Activated gamma-delta T cell treated with Interleukin-2 at 50 U/mL for 16 hours (primary cell): ENCODE results near the gene NNAT.
A peak's percentile ranks its signal among the peaks of the same experiment; 100 is the strongest.
"Not testable (repeated sequence)": the region's sequence is repeated elsewhere in the genome, so short reads cannot be mapped to it uniquely, and the experiment has no call there.

Source experiments
- DNase-seq: peaks from one replicate; pipeline ENCODE4 v3.0.0-alpha.2; 2020

Gene NNAT

DNA sequence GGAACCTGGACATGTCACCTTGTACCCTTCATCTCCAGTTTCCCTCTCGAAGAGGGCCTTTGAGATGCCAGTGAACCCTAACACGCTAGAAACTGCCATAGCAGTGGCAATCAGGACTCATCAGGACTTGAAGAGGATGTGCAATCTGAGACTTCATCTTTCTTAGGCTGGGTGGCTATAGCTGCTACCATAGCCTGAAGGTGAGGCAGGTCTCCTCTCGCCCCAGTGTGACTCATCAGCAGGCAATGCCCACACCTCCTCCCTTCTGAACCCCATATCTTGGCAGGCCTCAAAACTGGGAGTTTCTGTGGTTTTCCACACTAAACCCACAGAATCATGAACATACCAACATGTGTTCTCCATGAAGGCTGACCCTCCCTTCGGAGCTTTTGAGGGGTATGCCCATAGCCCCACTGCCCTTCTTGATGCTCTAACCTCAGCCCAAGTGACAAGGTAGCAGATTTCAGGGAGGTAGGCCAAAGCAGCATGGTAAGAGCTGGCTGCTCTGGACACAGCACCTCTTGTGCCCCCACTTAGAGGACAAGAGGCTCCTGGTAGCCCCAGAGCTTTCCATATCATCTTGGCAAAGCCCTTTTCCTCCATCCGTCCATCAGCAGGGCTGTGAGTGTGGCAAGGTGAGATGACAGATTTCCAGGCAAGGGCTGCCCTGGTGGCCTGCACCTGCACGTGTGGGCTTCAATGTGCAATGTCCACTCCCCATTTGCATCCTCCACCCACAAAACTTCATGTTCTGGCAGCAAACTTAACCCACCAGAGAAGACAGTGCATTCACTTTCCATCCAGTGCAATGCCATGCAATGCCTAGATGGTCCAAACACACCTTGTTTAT is 4.0 kb downstream of the NNAT start:
- no peak for DNase-seq

DNA sequence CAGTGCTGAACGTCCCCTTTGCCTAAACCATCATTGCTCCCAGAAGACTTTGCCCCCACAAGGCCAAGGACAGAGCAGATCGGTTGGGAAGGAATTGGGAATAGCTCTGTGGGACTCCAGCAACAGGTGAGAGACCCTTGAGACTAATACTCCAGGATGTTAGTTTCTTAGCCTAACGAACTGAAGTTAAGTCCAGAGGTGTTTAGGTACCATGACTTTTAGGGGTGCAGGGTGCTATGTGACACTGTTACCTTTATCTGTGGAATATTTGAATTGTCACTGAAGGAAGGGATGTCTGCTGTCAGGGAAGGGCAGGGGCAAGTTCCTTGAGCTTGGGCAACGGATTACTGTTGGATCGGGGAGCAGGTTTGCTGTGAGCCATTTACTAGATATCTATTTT is 4.8 kb downstream of the NNAT start:
- DNase-seq = no peak

DNA sequence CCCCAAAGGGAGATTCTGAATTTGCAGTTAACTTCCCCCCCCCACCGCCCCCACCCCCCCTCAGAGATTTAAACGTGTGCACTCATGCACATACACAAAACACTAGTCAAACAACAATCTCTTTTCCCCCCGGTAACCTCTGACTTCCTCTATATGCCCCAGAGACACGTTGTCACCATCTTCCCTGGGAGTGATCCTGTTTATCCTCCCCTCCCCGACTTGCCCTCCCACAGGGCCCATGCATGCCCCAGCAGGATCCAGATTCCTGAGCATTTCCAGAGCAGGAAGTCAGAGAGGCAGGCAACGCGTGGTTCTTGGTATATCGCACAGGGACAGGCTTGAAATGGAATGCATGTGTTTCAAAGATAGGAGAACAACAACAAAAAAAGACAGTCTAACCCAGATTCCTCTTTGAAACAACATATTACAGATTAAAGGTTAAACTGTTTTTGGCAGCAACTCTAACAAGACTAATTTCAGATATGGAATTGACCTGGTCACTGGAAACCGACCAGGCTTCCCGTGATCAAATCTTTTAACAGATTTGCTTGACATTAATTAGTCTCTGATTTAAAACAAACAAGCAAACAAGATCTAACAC is 5.3 kb downstream of the NNAT start:
- no peak for DNase-seq

DNA sequence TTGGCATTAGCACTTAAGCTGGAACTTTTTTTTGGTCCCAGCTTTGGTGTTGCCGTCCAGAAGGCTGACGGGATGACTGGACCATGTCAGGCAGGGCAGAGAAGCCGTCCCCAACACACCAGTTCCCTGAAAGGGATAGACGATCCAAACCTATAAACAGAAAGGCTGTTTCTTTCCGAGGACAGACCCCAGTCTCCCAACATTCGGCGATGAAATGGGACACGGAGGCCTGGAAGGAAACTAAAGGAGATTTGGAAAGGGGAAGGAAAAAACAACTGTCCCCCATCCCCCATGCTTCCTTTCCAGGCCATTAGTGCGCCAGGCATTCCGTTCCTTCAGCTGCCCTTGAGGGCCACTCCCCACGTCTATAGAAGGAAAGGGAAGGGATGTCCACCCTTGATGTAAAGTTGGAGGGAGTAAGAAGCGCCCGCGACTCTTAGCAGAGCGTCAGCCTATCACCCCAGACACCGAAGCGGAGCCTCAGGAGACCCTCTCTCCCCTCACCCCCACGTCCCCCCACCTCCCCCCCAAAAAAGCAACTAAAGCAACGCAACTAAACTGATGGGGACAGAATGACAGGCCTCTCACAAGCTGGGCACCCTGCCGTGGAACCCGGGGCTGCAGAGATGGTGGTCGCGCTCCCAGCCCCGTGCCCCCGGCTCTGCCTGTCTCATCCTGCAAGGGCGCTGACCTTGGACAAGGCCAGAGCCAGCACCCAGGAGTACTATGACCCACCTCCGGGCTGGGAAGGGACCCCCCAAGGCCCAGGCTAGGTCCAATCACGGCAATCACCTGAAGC is 6.0 kb downstream of the NNAT start:
- DNase-seq = no peak

DNA sequence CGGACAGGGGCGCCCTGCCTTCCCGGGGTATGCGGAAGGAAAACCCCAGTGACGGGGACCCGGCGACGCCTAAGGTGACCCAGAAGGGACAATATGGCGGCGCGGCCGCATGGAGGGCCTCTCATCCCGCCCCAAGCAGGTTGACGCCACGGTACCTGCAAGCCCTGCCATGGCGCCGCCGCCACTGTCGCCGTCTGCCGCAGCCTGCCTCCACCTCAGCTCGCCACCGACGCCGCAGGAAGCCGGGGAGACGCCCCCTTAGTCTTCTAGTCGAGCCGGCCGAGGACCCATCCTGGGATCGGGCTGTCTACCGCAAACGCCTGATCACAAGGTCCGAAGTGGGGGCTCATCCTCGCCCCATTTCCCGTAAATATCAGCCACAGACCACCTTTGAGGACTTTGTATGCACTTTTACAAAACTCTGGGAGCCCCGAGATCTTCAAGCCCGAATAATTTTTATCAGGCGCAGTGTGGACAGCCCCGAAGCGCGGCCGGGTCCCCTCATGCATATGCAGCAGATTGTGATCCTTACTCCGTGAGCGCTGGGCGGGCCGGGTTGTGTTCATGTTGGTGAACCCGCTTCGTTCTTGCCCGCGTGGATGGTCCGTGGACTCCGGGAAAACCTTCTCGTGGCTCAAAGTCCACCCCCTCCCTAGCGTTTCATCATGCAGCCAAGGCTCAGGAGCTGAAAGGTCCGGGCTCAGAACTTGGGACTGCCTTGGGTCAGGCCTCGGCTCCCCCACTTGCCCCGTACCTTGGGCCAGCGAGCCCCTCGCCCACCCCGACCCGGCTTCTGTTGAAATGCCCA is 6.8 kb downstream of the NNAT start, which contains the start of gene BLCAP:
BLCAP (minus strand) TSS at position 239 of the 808 bp plus-strand sequence. CDS start 8,702 bp downstream, outside the sequence.
- peak; percentile 92 for DNase-seq

DNA sequence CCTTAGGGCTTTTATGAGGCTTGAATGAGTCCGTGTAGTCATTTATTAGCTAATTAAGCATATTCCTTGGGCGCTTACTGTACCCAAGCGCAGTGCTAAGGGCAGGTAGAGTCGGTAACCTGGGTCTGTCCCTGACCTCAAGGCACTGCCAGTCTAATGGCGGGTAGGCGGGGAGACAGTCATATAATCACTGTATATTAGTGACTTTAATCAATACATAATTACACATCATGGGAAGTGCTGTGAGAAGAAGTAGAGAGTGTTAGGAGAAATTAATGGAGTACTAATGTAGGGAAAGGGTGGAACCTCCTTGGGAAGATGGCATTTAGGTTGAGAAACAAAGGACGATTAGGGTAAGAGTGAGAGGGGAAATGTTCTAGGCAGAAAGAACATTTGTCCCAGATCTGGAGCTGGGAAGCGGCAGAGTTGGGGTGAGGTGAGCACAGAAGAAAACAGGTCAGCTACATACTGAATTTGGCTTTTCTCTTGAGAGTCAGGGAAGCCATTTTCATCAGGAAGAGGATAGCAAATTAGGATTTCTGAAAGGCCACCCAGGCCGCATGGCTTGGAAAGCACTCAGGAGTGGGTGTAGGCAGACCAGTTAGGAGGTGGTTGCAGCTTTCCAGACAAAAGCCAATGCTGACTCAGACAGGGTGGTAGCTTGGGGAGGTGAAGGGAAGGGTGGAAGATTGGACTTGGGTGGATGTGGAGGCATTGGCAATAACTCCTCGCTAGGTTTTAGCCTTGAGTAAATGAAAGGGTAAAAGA is 7.6 kb downstream of the NNAT start:
- no peak for DNase-seq

DNA sequence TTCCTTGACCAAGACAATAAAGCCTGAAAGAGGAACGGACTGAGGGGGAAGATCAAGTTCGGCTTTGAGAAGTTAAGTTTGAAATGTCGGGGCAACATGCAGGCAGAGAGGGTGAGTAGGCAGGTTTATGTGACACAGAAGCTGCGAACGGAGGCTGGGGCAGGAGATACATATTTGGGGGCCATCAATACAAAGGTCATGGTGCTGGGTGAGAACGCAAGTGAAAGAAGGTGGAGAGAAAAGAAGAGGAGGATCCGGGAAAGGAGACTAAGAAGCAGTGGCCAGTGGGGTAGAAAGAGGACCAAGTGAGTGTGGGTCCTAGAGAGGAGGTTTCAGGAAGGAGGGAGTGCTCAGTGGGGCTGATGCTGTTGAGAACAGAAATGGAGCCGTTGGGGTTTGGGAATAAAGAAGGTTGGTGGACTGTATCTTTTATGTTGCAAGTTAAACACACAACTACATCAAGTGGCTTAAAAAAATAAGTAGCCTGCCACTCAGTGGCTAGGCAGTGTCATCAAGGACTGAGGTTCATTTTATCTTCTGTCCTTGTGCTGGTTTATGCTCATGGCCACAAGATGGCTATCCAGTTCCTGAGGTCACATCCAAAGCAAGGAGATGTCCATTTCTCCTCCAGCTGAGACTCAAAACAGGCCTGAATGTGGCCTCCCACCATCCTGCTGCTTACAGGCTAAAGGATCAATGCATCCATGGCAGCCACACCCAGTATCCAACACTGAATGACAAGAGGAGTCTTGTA is 8.3 kb downstream of the NNAT start:
- no peak for DNase-seq

DNA sequence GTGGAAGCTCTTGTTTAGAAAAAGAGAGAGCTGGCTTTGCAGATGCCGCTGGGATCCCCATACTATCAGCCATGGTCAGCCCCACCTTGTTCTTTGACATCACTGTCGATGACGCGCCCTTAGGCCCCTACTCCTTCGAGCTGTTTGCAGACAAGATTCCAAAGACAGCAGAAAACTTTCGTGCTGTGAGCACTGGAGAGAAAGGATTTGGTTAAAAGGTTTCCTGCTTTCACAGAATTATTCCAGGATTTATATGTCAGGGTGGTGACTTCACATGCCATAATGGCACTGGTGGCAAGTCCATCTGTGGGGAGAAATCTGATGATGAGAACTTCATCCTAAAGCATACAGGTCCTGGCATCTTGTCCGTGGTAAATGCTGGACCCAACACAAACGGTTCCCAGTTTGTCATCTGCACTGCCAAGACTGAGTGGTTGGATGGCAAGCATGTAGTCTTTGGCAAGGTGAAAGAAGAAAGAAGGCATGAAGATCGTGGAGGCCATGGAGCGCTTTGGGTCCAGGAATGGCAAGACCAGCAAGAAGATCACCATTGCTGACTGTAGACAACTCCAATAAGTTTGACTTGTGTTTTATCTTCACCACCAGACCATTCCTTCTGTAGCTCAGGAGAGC is 9.0 kb downstream of the NNAT start:
- DNase-seq = no peak

DNA sequence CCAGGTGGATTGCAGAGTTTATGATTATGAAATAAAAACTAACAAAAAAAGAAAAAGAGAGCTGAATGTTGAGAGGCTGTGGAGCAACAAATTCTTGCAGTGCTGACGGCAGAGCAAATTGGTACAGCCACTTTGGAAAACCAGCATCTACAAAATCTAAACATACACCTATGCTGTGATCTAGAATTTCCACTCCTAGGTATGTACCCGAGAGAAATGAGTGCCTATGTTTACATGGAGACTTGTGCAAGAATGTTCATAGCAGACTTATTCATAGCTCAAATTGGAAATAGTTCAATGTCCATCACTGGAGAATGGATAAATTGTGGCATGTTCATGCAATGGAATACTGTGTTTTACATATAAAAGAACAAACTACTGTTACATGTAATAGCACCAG is 9.6 kb downstream of the NNAT start:
- DNase-seq = no peak

DNA sequence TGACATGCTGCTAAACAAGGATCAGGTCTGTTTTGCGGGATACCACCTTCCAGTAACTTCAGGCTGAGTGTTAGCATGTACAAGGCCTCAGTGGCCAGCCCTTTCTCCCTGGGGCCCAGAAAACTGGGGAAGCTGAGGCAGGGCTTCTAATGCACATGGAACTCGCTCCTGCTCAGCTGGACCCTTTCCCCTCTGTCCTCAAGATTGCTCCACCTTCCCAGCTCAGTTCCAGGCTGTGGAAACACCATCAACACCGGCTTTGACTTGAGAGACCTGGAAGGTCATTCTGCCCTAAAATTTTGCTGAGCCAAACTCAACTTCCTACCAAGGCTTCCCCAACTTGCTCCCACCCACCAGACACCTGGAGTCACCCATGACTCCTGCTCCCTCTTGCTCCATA is 10.8 kb downstream of the NNAT start:
- no peak for DNase-seq

DNA sequence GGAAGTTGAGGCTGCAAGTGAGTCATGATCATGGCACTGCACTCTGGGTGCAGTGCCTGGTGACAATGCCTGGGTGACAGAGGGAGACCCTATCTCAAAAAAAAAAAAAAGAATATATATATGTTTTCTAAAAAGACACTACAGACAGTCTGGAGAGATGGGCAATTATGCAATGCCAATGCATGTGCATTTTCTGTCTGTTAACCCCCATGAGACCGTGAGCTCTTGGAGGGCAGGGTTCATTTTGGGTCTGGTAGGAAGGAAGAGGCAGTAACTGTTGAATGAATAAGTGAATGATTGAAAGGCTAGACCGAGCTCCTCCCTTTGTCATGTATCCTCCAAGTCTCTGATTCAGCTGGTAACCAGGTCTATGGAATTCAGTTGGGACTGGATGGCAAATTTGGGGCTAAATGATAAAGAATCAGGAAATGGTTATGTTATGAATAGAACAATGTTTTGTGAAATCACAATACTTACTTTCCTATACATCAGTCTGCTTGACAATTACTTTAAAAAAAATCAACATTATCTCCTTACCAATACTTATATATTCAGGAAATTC is 12.2 kb downstream of the NNAT start:
- DNase-seq = no peak

DNA sequence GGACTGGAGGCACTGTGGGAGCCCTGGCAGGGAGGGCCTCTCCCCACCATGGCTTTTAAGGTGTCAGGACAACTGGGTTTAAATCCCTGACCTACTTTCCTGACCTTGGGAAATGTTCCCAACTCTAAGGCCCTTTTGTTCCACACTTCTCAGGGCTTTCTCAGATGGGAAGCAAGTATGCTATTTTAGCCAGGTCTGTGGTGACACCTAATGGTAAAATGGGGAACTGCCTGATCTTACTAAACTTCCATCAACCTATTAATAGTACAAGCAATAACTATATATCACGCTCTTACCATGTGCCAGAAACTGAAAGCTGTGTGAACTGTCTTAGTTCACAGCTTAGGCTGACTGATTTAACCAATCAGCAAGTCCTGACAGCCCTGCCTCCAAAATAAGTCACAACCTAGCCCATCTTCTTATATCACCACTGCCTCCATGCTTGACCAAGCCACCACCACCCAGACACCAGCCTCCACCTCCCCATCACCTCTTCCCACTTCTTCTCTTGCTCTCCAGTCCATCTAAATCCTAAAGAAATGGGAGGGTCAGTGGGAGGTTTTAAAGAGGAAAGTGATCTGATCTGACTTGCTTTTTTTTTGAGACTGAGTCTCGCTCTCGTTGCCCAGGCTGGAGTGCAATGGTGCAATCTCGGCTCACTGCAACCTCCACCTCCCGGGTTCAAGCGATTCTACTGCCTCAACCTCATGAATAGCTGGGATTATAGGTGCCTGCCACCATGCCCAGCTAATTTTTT is 13.5 kb downstream of the NNAT start:
- peak; percentile 44 for DNase-seq

DNA sequence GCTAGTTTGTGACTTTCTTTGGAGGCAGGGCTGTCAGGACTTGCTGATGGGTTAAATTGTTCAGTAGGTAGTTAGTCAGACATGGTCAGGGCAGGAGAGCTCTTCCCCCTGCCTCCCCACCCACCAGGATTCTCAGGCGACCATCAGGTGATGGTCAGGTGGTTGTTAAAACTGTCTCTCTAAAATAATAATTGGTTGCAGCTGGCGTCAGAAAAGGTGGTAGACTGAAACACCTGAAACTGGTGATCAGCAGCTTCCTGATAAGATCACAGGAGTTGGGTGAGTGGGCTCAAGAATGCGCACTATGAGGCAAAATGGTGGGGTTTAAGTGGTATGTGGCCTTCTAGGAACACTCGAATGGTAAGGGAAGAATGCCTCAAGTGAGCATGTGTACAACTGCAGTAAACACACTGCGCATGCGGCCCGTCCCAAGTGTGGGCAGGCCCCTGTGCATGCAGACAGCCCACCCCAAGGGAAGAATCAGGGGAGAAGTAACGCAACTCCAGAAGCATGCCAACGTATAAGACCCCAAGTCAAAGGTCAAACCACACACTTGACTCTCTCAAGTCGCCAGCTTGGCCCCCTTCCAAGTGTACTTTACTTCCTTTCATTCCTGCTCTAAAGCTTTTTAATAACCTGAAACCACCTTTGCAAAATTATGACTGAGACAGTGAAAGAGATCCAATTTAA is 14.5 kb downstream of the NNAT start:
- no peak for DNase-seq

DNA sequence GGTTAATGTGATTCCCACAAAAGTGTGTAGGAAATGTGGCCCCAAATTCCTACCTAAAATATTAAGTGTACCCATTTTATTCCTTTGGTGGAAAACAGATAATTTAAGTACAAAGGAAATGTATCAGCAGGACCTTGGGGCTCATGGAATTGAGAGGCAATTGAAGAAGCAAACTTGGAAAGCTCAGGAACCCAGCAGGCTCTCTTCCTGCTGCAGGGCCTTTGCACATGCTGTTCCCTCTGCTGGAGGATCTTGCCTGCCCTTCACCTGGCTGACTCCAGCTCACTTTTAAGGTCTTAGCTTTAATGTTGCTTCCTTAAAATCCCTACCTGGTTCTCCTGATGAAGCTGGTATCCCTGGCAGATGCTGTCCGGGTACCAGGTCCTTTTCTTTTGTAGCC is 16.5 kb downstream of the NNAT start:
- no peak for DNase-seq

DNA sequence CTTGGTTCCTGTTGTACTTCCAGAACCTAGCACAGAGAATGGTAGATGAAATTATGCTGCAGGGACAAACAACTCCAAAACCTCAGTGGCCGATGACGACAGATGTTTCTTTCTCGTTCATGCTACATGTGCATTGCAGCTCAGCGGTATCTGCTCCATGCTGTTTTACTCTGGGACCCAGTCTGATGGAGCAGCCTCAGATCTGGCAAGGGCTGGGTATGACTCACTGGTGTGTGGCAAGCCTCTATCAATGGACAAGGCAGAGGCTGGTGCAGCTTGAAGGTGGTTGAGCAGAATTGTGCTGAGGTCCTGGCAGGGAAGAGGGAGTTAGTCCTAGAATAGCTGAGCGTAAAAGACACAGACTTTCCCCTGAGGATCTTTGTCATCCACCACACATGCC is 17.0 kb downstream of the NNAT start:
- no peak for DNase-seq

DNA sequence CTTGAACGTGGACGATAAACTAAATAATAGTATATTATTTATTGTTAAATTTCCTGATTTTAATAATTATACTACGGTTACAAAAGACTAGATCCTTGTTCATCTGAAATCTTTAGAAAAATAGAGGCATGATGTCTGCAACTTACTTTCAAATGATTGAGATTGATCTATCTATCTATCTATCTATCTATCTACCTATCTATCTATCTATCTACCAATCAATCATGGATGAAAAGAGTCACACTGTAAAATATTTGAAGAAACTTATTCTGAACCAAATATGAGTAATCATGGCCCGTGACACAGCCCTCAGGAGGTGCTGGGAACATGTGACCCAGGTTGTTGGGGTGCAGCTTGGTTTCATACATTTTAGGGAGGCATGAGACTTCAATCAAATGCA is 18.4 kb downstream of the NNAT start:
- DNase-seq = no peak

DNA sequence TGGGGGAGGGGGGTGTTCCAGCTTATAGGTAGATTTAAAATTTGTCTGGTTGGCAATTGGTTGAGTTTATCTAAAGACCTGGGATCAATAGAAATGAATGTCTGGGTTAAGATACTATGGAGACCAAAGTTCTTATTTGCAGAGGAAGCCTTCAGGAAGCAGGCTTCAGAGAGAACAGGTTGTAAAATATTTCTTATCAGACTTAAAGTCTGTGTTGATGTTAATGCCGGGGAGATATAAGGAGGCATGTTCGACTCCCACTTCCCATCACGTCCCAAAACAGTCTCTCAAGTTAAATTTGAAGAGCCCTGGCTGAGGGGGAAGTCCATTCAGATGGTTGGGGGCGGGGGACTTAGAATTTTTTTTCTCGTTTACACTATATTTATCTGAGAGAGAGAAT is 19.0 kb downstream of the NNAT start:
- no peak for DNase-seq

DNA sequence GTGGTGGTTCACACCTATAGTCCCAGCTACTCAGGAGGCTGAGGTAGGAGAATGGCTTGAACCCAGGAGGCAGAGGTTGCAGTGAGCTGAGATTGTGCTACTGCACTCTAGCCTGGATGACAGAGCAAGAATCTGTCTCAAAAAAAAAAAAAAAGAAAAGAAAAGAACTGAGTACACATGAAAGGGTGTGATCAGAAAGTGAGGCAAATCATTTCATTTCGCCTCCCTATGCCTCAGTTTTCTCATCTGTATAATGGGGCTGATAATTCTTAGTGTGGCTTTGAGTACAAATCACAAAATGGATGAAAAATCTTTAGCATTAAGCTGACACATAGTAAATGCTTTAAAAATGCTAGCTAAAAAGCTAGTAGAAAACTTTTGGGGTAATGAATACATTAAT is 19.8 kb downstream of the NNAT start:
- DNase-seq = not testable (repeated sequence)

DNA sequence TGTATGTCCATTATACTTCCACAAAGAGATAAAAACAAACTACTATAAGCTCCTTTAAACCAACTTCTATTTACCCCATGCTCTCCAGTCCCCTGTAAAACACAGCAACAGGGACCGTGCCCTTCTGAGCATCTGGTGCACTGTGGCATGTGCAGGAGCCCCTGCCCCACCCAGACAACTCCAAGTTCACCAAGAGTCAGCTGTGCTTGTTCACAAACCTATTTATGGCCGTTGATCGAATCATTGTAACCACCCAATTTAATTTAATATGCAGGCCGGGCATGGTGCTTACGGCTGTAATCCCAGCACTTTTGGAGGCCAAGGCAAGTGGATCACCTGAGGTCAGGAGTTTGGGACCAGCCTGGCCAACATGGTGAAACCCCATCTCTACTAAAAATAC is 20.3 kb downstream of the NNAT start:
- DNase-seq = no peak
